H1 (cell line): ENCODE measurements around the gene CELF3.

Source experiments
- CEBPB ChIP-seq: IDR thresholded peaks from 2 replicates; pipeline ENCODE4 v1.6.1; 2012; ENCODE audit warnings: low read depth, low read length
- CTCF ChIP-seq, 3 experiments: IDR thresholded peaks; 1 replicate in 2 of 3; 2 replicates in 1 of 3; pipeline versions ENCODE4 v1.5.1 to v1.6.1; 2011; ENCODE audit warnings: low read length in 3 of 3, mild to moderate bottlenecking in 3 of 3, inconsistent platforms in 2 of 3, low read depth in 1 of 3, moderate library complexity in 1 of 3; ENCODE audit not compliant: insufficient read depth in 1 of 3; ENCODE audit errors: control extremely low read depth in 1 of 3
- EZH2 ChIP-seq: fragments of 200-600 bp; sonication (generic); IDR thresholded peaks from 2 replicates; pipeline ENCODE4 v1.7.1; 2012; ENCODE audit warnings: low read depth, mild to moderate bottlenecking, moderate library complexity, low read length, inconsistent platforms; ENCODE audit not compliant: severe bottlenecking
- GABPA ChIP-seq: IDR thresholded peaks from 2 replicates; pipeline ENCODE4 v1.6.1; 2011; ENCODE audit warnings: mild to moderate bottlenecking, low read length, moderate library complexity, borderline replicate concordance; ENCODE audit not compliant: insufficient read depth
- POLR2A ChIP-seq, 2 experiments: IDR thresholded peaks; 1 replicate in 1 of 2; 2 replicates in 1 of 2; pipeline ENCODE4 v1.6.1; 2011; ENCODE audit warnings: low read depth in 2 of 2, low read length in 2 of 2, mild to moderate bottlenecking in 2 of 2; ENCODE audit errors: control extremely low read depth in 1 of 2
- POLR2AphosphoS5 ChIP-seq: IDR thresholded peaks from 2 replicates; pipeline ENCODE4 v1.6.1; 2011; ENCODE audit warnings: low read depth, low read length
- SP1 ChIP-seq: IDR thresholded peaks from 2 replicates; pipeline ENCODE4 v1.6.1; 2011; ENCODE audit warnings: low read depth, low read length
- TAF1 ChIP-seq: IDR thresholded peaks from 2 replicates; pipeline ENCODE4 v1.6.1; 2011; ENCODE audit warnings: mild to moderate bottlenecking, low read depth, low read length
- TEAD4 ChIP-seq: IDR thresholded peaks from 2 replicates; pipeline ENCODE4 v1.6.1; 2012; ENCODE audit warnings: low read depth, low read length, inconsistent platforms, mixed read lengths
- ZNF274 ChIP-seq: IDR thresholded peaks from 2 replicates; pipeline ENCODE4 v1.7.0; 2012; ENCODE audit warnings: low read length, borderline replicate concordance; ENCODE audit errors: extremely low read depth

GRCh38 chr1:151737026-151737425, 20.4 kb upstream of the CELF3 start:
- no peak for TF ChIP-seq CTCF (IDR thresholded peaks at IDR 0.05; ENCODE audit: control extremely low read depth in 1 of 3, insufficient read depth in 1 of 3, low read depth in 1 of 3, low read length in 3 of 3)
- no peak for TF ChIP-seq TAF1
- TF ChIP-seq EZH2 = no peak
- TF ChIP-seq TEAD4 = no peak
- no peak for TF ChIP-seq GABPA
- no peak for TF ChIP-seq POLR2A (IDR thresholded peaks at IDR 0.05; ENCODE audit: control extremely low read depth in 1 of 2, low read depth in 2 of 2, low read length in 2 of 2)
- no peak for TF ChIP-seq CEBPB
- TF ChIP-seq SP1 = no peak
- TF ChIP-seq POLR2AphosphoS5 = no peak
- no peak for TF ChIP-seq ZNF274
